GM12892 (cell line): ENCODE results near the gene GRIN2C.

Experiments used
- POLR2A ChIP-seq: IDR thresholded peaks from 2 replicates; pipeline ENCODE4 v1.6.1; 2011; ENCODE audit warnings: low read depth, low read length, control low read depth
- POLR2AphosphoS5 ChIP-seq: IDR thresholded peaks from 2 replicates; pipeline ENCODE4 v1.6.1; 2011; ENCODE audit warnings: low read depth, low read length, control low read depth
- TAF1 ChIP-seq: IDR thresholded peaks from 2 replicates; pipeline ENCODE4 v1.6.1; 2011; ENCODE audit warnings: low read depth, mild to moderate bottlenecking, control low read depth, low read length, borderline replicate concordance

DNA sequence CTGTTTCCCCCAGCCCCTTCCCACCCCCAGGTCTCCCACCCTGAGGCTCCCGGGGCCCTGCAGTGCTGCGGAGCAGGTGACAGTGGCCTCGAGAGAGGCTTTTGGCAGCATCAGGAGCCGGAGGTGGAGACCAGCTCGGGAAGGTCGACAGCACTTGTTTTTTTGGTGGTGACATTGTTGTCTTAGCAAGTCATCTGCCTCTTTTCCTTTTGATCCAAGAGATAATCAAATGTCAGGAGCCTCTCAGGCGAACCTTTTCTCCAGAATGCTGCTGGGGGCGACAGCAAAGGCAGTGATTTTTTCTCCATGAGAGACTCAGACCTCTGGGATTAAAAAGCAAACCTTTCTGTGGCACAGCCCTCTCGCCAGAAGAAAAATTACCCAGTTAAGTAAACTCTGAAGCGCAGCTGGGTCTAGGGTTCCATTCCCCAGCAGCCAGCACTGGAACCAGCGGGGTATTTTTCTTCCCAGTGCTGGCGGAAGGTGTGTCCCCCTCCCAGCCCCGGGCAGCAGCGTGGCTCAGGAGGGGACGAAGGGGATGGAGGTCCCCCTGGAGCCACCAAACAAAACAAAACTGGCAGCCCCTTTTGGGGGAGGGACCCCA is 37.2 kb downstream of the GRIN2C start:
- TF ChIP-seq POLR2A: no peak
- TF ChIP-seq TAF1: no peak
- TF ChIP-seq POLR2AphosphoS5: no peak
